ENCODE results near the gene LUZP2.

- TF ChIP-seq CTCF (IDR thresholded peaks at IDR 0.05; ENCODE audit: low read depth, low read length, poor library complexity, severe bottlenecking) (no peak), EZH2phosphoT487 (IDR thresholded peaks at IDR 0.05; ENCODE audit: borderline replicate concordance, low read length) (no peak)
These were observed 569.9 kb downstream of the LUZP2 start for GRCh38 chr11:25066706-25067105.

Measured in DOHH2 (cell line).